H9 (cell line): ENCODE data around the gene LSP1. TPM values are rescaled to one million over a fixed set of nuclear protein-coding genes. Genes with fewer than 3 reads are reported as not detected.

Source experiments
- DNase-seq: peaks from one replicate; pipeline ENCODE4 v3.0.0-alpha.2; 2017
- H2AFZ ChIP-seq: one replicate; pipeline ENCODE4 v1.6.1; 2013; ENCODE audit warnings: mild to moderate bottlenecking, low read length, control low read depth, moderate library complexity
- H2AK5ac ChIP-seq: 2 replicates; pipeline ENCODE4 v1.6.1; 2013; ENCODE audit warnings: low read length, control low read depth, mixed read lengths; ENCODE audit not compliant: insufficient read length
- H2BK120ac ChIP-seq: one replicate; pipeline ENCODE4 v1.6.1; 2013; ENCODE audit warnings: low read depth, mild to moderate bottlenecking, low read length, control low read depth, inconsistent platforms; ENCODE audit not compliant: poor library complexity, severe bottlenecking
- H2BK12ac ChIP-seq: 2 replicates; pipeline ENCODE4 v1.6.1; 2013; ENCODE audit warnings: low read length, control low read depth, mixed read lengths, low read depth; ENCODE audit not compliant: insufficient read length
- H2BK15ac ChIP-seq: 2 replicates; pipeline ENCODE4 v1.6.1; 2013; ENCODE audit warnings: low read depth, low read length, control low read depth
- H2BK20ac ChIP-seq: one replicate; pipeline ENCODE4 v1.6.1; 2013; ENCODE audit warnings: low read depth, mild to moderate bottlenecking, low read length, control low read depth, inconsistent platforms; ENCODE audit not compliant: poor library complexity, severe bottlenecking
- H2BK5ac ChIP-seq: 2 replicates; pipeline ENCODE4 v1.6.1; 2013; ENCODE audit warnings: low read length, control low read depth, mixed read lengths; ENCODE audit not compliant: insufficient read length
- H3K14ac ChIP-seq: 2 replicates; pipeline ENCODE4 v1.6.1; 2013; ENCODE audit warnings: low read length, control low read depth; ENCODE audit not compliant: insufficient read depth
- H3K18ac ChIP-seq: 2 replicates; pipeline ENCODE4 v1.6.1; 2013; ENCODE audit warnings: low read depth, mild to moderate bottlenecking, mixed read lengths, low read length, control low read depth; ENCODE audit not compliant: insufficient read length
- H3K23ac ChIP-seq: 2 replicates; pipeline ENCODE4 v1.6.1; 2013; ENCODE audit warnings: low read length, control low read depth, mixed read lengths, low read depth; ENCODE audit not compliant: insufficient read length
- H3K23me2 ChIP-seq: 2 replicates; pipeline ENCODE4 v1.6.1; 2013; ENCODE audit warnings: low read depth, mild to moderate bottlenecking, mixed read lengths, low read length, control low read depth; ENCODE audit not compliant: insufficient read length, poor library complexity, severe bottlenecking
- H3K27ac ChIP-seq: 2 replicates; pipeline ENCODE4 v1.5.1; 2013; ENCODE audit warnings: low read length, control low read depth, mixed read lengths, low read depth; ENCODE audit not compliant: insufficient read length
- H3K27me3 ChIP-seq: 2 replicates; pipeline ENCODE4 v1.6.1; 2013; ENCODE audit warnings: low read length, control low read depth, inconsistent platforms; ENCODE audit not compliant: insufficient read depth
- H3K4ac ChIP-seq: 2 replicates; pipeline ENCODE4 v1.6.1; 2013; ENCODE audit warnings: low read depth, mild to moderate bottlenecking, control low read depth, inconsistent platforms, low read length, moderate library complexity
- H3K4me1 ChIP-seq: 2 replicates; pipeline ENCODE4 v1.6.1; 2013; ENCODE audit warnings: low read length, control low read depth, inconsistent platforms; ENCODE audit not compliant: insufficient read depth
- H3K4me2 ChIP-seq: 2 replicates; pipeline ENCODE4 v1.6.1; 2013; ENCODE audit warnings: low read length, control low read depth, mixed read lengths; ENCODE audit not compliant: insufficient read length, insufficient read depth
- H3K56ac ChIP-seq: 2 replicates; pipeline ENCODE4 v1.6.1; 2013; ENCODE audit warnings: low read depth, mild to moderate bottlenecking, mixed read lengths, low read length, control low read depth; ENCODE audit not compliant: insufficient read length
- H3K79me1 ChIP-seq: 2 replicates; pipeline ENCODE4 v1.6.1; 2013; ENCODE audit warnings: low read depth, mild to moderate bottlenecking, moderate library complexity, low read length, control low read depth, inconsistent platforms; ENCODE audit not compliant: insufficient read depth, poor library complexity, severe bottlenecking
- H3K79me2 ChIP-seq: 2 replicates; pipeline ENCODE4 v1.6.1; 2013; ENCODE audit warnings: low read length, control low read depth, inconsistent platforms; ENCODE audit not compliant: insufficient read depth
- H3K9ac ChIP-seq: 2 replicates; pipeline ENCODE4 v1.6.1; 2013; ENCODE audit warnings: low read length, control low read depth, mixed read lengths; ENCODE audit not compliant: insufficient read length; ENCODE audit errors: extremely low read depth
- H3K9me3 ChIP-seq: one replicate; pipeline ENCODE4 v1.6.1; 2013; ENCODE audit warnings: low read depth, low read length, inconsistent platforms; ENCODE audit not compliant: control insufficient read depth
- H3T11ph ChIP-seq: one replicate; pipeline ENCODE4 v1.6.1; 2013; ENCODE audit warnings: mild to moderate bottlenecking, low read length, control low read depth, inconsistent platforms
- H4K20me1 ChIP-seq: one replicate; pipeline ENCODE4 v1.6.1; 2013; ENCODE audit not compliant: control insufficient read depth, insufficient read length, insufficient read depth
- H4K5ac ChIP-seq: 2 replicates; pipeline ENCODE4 v1.6.1; 2013; ENCODE audit warnings: low read depth, mild to moderate bottlenecking, mixed read lengths, low read length, control low read depth; ENCODE audit not compliant: insufficient read length
- H4K8ac ChIP-seq: replicated peaks from 2 replicates; pipeline ENCODE4 v1.6.1; 2013; ENCODE audit warnings: low read length, control low read depth, mixed read lengths, low read depth; ENCODE audit not compliant: insufficient read length
- H4K91ac ChIP-seq: 2 replicates; pipeline ENCODE4 v1.6.1; 2013; ENCODE audit warnings: low read depth, mild to moderate bottlenecking, moderate library complexity, mixed read lengths, low read length, control low read depth; ENCODE audit not compliant: insufficient read length
- H3K27ac Mint-ChIP-seq, 3 experiments: 2 replicates in 2 of 3; 3 replicates in 1 of 3; pipeline ENCODE4 v1.8.0; 2020 to 2021; ENCODE audit warnings: mixed read lengths in 3 of 3, mild to moderate bottlenecking in 1 of 3, moderate library complexity in 1 of 3
- H3K27me3 Mint-ChIP-seq: 2 replicates; pipeline ENCODE4 v1.8.0; 2021; ENCODE audit warnings: low read depth, mild to moderate bottlenecking, moderate library complexity, mixed read lengths
- H3K36me3 Mint-ChIP-seq, 3 experiments: 2 replicates in 2 of 3; 3 replicates in 1 of 3; pipeline ENCODE4 v1.8.0; 2020 to 2021; ENCODE audit warnings: low read depth in 3 of 3, mixed read lengths in 3 of 3; ENCODE audit not compliant: insufficient read depth in 1 of 3
- H3K4me1 Mint-ChIP-seq, 2 experiments: 2 replicates each; pipeline ENCODE4 v1.8.0; 2020; ENCODE audit warnings: mixed read lengths in 2 of 2
- H3K4me3 Mint-ChIP-seq, 2 experiments: 2 replicates in 1 of 2; 3 replicates in 1 of 2; pipeline ENCODE4 v1.8.0; 2020 to 2021; ENCODE audit warnings: mild to moderate bottlenecking in 2 of 2, mixed read lengths in 2 of 2, moderate library complexity in 1 of 2
- H3K9me3 Mint-ChIP-seq, 2 experiments: 2 replicates in 1 of 2; 3 replicates in 1 of 2; pipeline ENCODE4 v1.8.0; 2020; ENCODE audit warnings: mild to moderate bottlenecking in 2 of 2, mixed read lengths in 2 of 2, moderate library complexity in 1 of 2
- WGBS: extraction: QIAGEN DNeasy Blood & Tissue Kit; methylation state at CpG from one replicate; pipeline ENCODE4 v1.1.7; 2013; ENCODE audit warnings: missing lambda C conversion rate, low lambda C conversion rate, mixed read lengths; ENCODE audit not compliant: insufficient read length; ENCODE audit errors: extremely low coverage; 5-methylcytosine and 5-hydroxymethylcytosine counted together
- total RNA-seq: library from RNA; stranded (reverse); gene quantifications from 2 replicates; pipeline ENCODE4 v1.2.1, GENCODE V29; 2021
- TF ChIP-seq, protein P1 (sequence below): fragments of 200-600 bp; sonication (generic); conservative IDR thresholded peaks from 3 replicates; pipeline ENCODE4 v1.8.0; 2021; ENCODE audit warnings: antibody characterized with exemption, mild to moderate bottlenecking

Gene LSP1
- total RNA-seq, 1 experiment from 2014 or later = not detected

DNA sequence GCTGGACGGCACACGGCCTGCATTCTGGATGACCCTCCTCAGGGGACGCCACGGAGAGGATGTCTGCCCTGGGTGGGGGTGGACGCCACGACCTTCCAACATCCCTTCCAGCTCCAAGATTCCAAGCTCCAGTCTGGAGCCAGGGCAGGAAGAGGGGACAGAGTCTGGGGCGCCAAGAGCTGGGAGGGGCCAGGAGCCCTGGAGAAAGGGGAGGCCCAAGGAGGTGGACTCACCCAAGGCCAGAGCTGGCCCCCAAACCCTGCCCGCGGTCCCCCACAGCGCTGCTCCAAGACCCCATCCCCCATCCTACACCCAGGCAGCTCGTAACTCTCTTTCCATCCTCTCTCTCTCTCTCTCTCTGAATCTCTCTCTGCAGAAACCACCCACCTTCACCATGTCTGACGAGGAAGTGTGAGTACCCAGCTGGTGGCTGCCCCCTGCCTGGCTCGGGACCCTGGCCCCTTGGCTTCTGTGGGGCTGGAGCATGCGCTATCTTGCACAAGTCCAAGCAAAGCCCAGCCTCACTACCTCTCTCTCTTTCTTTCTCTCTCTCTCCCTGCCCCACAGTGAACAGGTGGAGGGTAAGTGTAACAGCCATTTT, 69.7 kb downstream of the LSP1 start:
- Histone ChIP-seq H2AFZ (no peak overlapping the region), H2AK5ac (no peak overlapping the region), H3K56ac (no peak overlapping the region), H2BK20ac (no peak overlapping the region), H3K14ac (no peak overlapping the region), H4K8ac (no peak overlapping the region), H3K79me1 (no peaks in the 10 kb centered on the region), H2BK120ac (no peak overlapping the region), H2BK12ac (no peak overlapping the region), H3K27ac (no peak overlapping the region), H2BK15ac (no peak overlapping the region), H3K18ac (no peak overlapping the region), H4K20me1 (no peaks in the 10 kb centered on the region), H3K4me2 (no peak overlapping the region), H3K4ac (no peak overlapping the region), H3K23me2 (peaks cover 2% of the 10 kb centered on the region), H2BK5ac (no peak overlapping the region), H3K9me3 (no peaks in the 10 kb centered on the region), H4K5ac (no peak overlapping the region), H3K79me2 (no peaks in the 10 kb centered on the region), H3T11ph (no peak overlapping the region), H3K4me1 (no peaks in the 10 kb centered on the region), H3K23ac (no peak overlapping the region), H3K27me3 (no peaks in the 10 kb centered on the region), H3K9ac (no peak overlapping the region), H4K91ac (no peak overlapping the region)
- no CpG with 5 or more reads among the region's 14 CpGs for WGBS
- H3K4me1 Mint-ChIP-seq = peaks cover 3 to 6% of the 10 kb centered on the region in 2 experiments; a peak in 3 of 4 replicates
- H3K27me3 Mint-ChIP-seq = peaks cover 16% of the 10 kb centered on the region
- H3K9me3 Mint-ChIP-seq = no peaks in the 10 kb centered on the region; a peak in 1 of 5 replicates
- H3K36me3 Mint-ChIP-seq = no peaks in the 10 kb centered on the region
- no peak for DNase-seq
- H3K27ac Mint-ChIP-seq = no peak overlapping the region; a peak in 1 of 7 replicates
- TF ChIP-seq, protein P1, sequence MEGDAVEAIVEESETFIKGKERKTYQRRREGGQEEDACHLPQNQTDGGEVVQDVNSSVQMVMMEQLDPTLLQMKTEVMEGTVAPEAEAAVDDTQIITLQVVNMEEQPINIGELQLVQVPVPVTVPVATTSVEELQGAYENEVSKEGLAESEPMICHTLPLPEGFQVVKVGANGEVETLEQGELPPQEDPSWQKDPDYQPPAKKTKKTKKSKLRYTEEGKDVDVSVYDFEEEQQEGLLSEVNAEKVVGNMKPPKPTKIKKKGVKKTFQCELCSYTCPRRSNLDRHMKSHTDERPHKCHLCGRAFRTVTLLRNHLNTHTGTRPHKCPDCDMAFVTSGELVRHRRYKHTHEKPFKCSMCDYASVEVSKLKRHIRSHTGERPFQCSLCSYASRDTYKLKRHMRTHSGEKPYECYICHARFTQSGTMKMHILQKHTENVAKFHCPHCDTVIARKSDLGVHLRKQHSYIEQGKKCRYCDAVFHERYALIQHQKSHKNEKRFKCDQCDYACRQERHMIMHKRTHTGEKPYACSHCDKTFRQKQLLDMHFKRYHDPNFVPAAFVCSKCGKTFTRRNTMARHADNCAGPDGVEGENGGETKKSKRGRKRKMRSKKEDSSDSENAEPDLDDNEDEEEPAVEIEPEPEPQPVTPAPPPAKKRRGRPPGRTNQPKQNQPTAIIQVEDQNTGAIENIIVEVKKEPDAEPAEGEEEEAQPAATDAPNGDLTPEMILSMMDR = no peak
- no peak overlapping the region for H3K4me3 Mint-ChIP-seq
